ENCODE results near the gene C10orf143.

The C10orf143 gene

DNA sequence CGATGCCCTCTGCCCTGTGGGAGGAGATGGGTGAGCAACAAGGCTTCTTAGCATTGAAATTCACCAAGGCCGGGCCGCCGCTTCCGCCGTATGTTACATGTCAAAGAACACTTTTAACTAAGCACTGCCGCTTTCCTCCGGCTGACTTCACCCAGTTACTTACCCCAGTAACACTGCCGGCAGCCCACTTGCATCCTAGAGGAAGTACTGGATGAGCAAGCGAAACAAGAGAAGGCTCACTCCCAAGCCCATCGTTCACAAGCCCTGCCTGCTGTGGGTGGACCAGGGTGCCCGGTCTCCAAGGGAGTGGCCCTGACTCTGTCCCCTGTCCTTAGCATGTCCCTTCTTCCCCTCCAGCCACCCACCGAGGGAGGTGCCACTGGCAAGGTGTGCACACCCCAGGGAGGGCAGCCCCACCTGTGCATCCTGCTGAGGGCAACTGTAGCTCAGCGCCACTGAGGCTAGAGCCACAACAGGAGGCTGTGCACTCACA lies 73.4 kb downstream of the C10orf143 start:
- H3K4me3 ChIP-seq (ENCODE audit: low read length), result no peak overlapping the region
- TF ChIP-seq, protein P1, sequence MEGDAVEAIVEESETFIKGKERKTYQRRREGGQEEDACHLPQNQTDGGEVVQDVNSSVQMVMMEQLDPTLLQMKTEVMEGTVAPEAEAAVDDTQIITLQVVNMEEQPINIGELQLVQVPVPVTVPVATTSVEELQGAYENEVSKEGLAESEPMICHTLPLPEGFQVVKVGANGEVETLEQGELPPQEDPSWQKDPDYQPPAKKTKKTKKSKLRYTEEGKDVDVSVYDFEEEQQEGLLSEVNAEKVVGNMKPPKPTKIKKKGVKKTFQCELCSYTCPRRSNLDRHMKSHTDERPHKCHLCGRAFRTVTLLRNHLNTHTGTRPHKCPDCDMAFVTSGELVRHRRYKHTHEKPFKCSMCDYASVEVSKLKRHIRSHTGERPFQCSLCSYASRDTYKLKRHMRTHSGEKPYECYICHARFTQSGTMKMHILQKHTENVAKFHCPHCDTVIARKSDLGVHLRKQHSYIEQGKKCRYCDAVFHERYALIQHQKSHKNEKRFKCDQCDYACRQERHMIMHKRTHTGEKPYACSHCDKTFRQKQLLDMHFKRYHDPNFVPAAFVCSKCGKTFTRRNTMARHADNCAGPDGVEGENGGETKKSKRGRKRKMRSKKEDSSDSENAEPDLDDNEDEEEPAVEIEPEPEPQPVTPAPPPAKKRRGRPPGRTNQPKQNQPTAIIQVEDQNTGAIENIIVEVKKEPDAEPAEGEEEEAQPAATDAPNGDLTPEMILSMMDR (conservative IDR thresholded peaks at IDR 0.05; ENCODE audit: low read length), result no peak
- no peak for DNase-seq (ENCODE audit: low read depth)

DNA sequence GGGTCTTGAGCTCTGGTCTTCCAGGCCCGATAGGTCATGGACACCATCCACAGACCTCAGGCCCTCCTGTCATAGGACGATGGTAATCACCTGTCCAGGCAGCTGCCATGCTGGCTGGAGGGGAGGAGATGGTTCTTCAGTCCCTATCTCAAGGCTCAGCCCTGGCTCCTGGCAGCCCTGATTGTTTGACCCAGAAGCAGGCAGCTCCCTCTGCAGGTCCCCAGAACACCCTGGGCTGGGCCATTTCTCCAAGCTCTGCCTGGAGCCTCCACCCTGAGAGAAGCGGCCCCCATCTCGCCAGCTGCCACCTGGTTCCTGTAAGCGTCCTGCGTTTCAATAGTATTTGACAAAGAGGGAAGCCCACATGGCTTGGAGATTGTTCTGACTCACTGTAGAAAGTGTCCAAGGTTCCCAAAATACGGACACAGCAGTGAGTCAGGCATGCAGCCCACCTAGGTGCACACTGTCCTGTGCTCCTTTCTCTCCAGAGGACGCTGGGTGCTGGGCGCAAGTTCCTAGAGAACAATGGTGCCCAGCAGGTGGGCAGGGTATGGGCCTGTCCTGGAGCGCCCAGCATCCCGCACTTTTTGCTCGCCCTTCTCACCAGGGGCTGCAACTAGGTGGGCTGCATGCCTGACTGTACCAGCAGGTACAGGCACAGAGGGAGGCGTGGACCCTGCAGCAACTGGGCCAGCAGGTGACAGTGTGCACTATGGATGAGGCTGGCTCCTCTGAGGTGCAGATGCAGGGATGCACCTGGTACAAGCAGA lies 74.1 kb downstream of the C10orf143 start:
- TF ChIP-seq, protein P1 (conservative IDR thresholded peaks at IDR 0.05; ENCODE audit: low read length), result no peak
- no peak for DNase-seq (ENCODE audit: low read depth)
- no peak overlapping the region for H3K4me3 ChIP-seq (ENCODE audit: low read length)

DNA sequence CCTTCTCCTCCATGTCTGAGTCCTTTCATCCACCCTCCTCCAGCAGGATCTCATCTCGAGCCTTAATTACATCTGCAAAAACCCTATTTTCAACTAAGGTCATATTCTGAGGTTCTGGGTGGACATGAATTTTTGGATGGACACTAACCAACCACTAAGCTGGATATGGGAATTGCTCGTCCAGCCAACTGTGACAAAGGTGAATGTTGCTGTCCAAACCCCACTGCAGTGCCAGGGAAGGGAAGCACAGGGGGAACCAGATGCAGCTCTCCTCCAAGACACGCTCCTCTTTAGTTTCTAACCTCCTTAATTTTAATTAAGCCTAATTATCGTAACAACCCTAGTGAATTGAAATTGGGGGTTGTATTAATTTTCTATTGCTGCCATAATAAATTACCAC lies 81.4 kb downstream of the C10orf143 start:
- no peak for DNase-seq (ENCODE audit: low read depth)
- TF ChIP-seq, protein P1 (conservative IDR thresholded peaks at IDR 0.05; ENCODE audit: low read length), result no peak
- H3K4me3 ChIP-seq (ENCODE audit: low read length), result no peak overlapping the region

- TF ChIP-seq, protein P1 (conservative IDR thresholded peaks at IDR 0.05; ENCODE audit: low read length), result no peak
- DNase-seq (ENCODE audit: low read depth), result no peak
- no peak overlapping the region for H3K4me3 ChIP-seq (ENCODE audit: low read length)
These were observed 82.2 kb downstream of the C10orf143 start for GRCh38 chr10:130028465-130028819.

GRCh38 chr10:130027716-130028464 lies 82.7 kb downstream of the C10orf143 start:
- H3K4me3 ChIP-seq (ENCODE audit: low read length), result no peak overlapping the region
- DNase-seq (ENCODE audit: low read depth), result no peak

DNA sequence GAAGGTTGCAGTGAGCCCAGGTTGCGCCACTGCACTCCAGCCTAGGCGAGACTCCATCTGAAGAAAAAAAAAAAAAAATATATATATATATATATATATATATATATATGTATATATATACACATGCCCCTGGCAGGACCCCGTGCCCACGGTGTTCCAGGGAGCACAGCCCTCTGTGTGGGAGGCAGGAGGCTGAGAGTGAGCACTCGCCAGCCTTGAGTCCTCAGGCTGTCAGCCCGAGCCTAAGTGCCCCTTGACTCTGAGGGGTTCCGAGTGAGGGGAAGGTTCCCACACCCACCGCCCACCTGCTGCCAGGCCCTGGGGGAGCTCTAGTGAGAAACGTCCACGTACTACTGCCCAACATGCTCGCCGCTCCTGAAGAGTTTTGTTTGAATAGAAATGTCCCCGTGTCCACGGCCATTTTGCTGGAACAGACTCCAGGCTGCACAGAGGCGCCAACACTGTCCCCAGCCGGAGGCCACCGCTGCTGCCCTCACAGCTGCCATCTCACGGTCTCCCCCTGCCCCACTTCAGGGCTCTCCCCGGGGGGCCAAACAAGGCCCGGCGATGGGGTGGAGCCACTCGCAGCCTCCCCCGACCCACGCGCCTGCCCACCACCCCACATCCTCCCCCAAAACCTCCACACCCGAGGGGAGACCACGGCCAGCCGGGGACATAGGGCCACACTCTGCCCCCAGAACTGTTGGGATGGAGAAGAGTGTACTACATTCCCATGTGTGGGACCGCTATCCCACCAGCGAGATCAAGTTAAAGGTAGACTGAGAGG lies 83.8 kb downstream of the C10orf143 start:
- TF ChIP-seq, protein P1 (conservative IDR thresholded peaks at IDR 0.05; ENCODE audit: low read length), result no peak
- DNase-seq (ENCODE audit: low read depth), result no peak

More at GRCh38 chr10:130027716-130028464, 82.7 kb downstream of the C10orf143 start:
- TF ChIP-seq, protein P1 (conservative IDR thresholded peaks at IDR 0.05; ENCODE audit: low read length), result no peak

More for the DNA sequence above, 83.8 kb downstream of the C10orf143 start:
- no peak overlapping the region for H3K4me3 ChIP-seq (ENCODE audit: low read length)

All from AG10803 (cell line).